HL-60 (cell line): ENCODE data around the gene MYO9B.
A peak's percentile ranks its signal among the peaks of the same experiment; 100 is the strongest.

ENCODE experiments used
- CTCF ChIP-seq: IDR thresholded peaks from one replicate; pipeline ENCODE4 v1.5.1; 2011; ENCODE audit warnings: low read length, control low read depth, inconsistent platforms; ENCODE audit not compliant: insufficient read depth
- POLR2AphosphoS5 ChIP-seq: IDR thresholded peaks from 2 replicates; pipeline ENCODE4 v1.6.1; 2012; ENCODE audit warnings: low read depth

DNA sequence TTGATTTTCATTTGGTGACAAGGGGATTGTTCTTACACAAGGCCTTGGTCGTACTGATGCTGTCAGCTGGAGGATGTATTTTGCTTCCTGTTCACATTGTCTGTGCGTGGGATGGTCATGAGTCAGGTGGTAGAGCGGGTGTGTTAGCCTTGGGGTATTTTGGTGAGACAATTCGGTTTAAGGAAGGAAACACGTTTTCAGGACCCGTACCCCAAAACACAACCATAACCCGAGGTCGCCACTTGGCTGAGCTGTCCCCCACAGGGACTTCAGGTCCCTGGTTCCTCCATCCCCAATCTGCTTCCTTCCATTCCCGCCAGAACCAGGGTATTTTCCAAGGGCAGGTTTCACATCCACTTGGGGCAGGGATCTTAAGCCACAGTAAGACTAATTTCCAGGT, 15.0 kb downstream of the MYO9B start:
- no peak for TF ChIP-seq CTCF
- peak; percentile 74; the same call in 1 of the 2 replicates for TF ChIP-seq POLR2AphosphoS5
